GM19455 (cell line): ENCODE results near the gene PDCD11.
"Not testable (repeated sequence)": the region's sequence is repeated elsewhere in the genome, so short reads cannot be mapped to it uniquely, and the experiment has no call there.

Experiments used
- ATAC-seq: cut with Tn5 transposase; IDR thresholded peaks from one replicate; pipeline ENCODE4 v1.9.1; 2021; ENCODE audit not compliant: unreplicated experiment

The PDCD11 gene, protein sequence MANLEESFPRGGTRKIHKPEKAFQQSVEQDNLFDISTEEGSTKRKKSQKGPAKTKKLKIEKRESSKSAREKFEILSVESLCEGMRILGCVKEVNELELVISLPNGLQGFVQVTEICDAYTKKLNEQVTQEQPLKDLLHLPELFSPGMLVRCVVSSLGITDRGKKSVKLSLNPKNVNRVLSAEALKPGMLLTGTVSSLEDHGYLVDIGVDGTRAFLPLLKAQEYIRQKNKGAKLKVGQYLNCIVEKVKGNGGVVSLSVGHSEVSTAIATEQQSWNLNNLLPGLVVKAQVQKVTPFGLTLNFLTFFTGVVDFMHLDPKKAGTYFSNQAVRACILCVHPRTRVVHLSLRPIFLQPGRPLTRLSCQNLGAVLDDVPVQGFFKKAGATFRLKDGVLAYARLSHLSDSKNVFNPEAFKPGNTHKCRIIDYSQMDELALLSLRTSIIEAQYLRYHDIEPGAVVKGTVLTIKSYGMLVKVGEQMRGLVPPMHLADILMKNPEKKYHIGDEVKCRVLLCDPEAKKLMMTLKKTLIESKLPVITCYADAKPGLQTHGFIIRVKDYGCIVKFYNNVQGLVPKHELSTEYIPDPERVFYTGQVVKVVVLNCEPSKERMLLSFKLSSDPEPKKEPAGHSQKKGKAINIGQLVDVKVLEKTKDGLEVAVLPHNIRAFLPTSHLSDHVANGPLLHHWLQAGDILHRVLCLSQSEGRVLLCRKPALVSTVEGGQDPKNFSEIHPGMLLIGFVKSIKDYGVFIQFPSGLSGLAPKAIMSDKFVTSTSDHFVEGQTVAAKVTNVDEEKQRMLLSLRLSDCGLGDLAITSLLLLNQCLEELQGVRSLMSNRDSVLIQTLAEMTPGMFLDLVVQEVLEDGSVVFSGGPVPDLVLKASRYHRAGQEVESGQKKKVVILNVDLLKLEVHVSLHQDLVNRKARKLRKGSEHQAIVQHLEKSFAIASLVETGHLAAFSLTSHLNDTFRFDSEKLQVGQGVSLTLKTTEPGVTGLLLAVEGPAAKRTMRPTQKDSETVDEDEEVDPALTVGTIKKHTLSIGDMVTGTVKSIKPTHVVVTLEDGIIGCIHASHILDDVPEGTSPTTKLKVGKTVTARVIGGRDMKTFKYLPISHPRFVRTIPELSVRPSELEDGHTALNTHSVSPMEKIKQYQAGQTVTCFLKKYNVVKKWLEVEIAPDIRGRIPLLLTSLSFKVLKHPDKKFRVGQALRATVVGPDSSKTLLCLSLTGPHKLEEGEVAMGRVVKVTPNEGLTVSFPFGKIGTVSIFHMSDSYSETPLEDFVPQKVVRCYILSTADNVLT (N-terminal part only)

DNA sequence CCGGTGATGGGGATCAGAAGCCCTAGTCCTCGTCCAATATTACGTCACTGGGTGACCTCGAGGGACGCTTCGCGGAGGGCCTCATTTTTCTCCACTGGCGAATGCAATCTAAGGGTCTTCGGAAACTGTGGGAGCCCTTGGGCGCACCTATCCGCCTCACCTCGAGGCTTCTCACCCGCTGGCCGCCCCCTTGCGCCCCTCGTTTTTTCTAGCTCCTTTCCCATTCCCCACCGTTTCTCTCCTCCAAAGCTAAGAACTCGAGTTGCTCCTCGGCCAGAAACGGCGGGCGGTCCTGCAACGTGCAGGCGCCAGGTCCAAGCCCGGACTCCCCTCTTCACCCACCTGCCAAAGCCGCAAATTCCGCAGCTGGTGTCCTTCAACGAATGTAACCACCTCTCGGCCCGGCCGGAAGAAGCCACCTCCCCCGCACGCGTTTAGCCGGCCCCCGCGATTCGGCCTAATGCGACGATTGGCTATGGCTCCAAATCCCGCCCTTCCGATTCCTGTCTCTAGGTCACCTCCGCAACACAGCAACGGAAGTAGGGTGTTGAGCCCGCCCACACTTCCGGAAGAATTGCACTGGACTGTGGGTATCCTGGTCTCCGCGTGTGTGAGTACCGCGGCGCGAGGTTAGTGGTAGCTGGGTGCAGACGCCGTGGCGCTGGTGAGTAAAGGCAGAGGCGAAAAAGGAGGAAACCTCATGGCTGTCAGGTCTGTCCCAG is at the start of gene PDCD11, which contains the start of gene ATP5MK:
PDCD11 (plus strand) TSS at position 560 of the 722 bp plus-strand sequence. CDS start 1,801 bp downstream, outside the sequence.
ATP5MK (minus strand) TSS at position 409 of the 722 bp plus-strand sequence. CDS start 4,018 bp downstream, outside the sequence.
- ATAC-seq = peak; percentile 99

DNA sequence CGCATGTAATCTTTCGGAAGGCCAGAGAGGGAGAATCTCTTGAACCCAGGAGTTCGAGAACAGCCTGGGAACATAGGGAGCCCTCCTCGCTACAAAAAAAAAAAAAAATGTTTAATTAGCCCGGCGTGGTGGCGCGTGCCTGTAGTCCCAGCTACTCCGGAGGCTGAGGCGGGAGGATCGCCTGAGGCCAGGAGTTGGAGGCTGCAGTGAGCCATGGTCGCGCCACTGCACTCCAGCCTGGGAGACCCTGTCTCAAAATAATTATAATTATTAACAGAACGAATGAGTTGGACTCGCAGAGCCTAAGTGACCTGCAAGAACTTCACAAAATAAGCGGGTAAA is 46.3 kb upstream of the PDCD11 start:
- peak; percentile 13 for ATAC-seq

- peak; percentile 76 for ATAC-seq
These were observed 45.7 kb upstream of the PDCD11 start, which contains the start of gene PCGF6 for GRCh38 chr10:103350517-103351260. Gene PCGF6 (minus strand): TSS chr10:103351140. CDS start chr10:103351066, 74 bp downstream.

- ATAC-seq = no peak
These were observed 43.1 kb upstream of the PDCD11 start for GRCh38 chr10:103353281-103353680.

DNA sequence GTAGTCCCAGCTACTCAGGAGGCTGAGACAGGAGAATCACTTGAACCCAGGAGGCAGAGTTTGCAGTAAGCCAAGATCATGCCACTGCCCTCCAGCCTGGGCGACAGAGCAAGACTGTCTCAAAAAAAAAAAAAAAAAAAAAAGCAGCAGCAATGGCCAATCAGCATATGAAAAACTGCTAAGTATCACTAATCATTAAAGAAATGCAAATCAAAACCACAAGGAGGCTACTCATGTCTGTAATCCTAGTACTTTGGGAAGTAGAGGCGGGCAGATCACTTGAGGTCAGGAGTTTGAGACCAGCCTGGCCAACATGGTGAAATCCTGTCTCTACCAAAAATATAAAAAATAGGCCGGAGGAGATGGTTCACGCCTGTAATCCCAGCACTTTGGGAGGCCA is 41.9 kb upstream of the PDCD11 start:
- ATAC-seq = not testable (repeated sequence)

- ATAC-seq = no peak
These were observed 40.4 kb upstream of the PDCD11 start for GRCh38 chr10:103355906-103356599.

- ATAC-seq = not testable (repeated sequence)
These were observed 36.9 kb upstream of the PDCD11 start for GRCh38 chr10:103359493-103359892.

- ATAC-seq = not testable (repeated sequence)
These were observed 35.6 kb upstream of the PDCD11 start for GRCh38 chr10:103360791-103361190.

DNA sequence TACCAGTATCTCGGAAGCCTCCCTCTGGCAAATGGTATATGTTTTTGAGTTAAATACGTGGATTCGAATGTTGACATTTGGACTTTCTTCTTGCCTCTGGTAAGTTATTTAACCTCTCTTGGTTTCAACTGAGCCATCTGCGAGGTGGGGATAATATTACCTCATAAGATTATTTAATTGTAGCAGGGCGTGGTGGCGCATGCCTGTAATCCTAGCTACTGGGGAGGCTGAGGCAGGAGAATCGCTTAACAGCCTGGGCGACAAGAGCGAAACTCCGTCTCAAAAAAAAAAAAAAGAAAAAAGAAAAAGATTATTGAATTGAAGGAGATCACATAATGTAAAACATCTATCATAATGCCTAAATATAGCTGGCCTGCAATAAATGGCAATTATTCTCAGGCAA is 29.0 kb upstream of the PDCD11 start:
- no peak for ATAC-seq

DNA sequence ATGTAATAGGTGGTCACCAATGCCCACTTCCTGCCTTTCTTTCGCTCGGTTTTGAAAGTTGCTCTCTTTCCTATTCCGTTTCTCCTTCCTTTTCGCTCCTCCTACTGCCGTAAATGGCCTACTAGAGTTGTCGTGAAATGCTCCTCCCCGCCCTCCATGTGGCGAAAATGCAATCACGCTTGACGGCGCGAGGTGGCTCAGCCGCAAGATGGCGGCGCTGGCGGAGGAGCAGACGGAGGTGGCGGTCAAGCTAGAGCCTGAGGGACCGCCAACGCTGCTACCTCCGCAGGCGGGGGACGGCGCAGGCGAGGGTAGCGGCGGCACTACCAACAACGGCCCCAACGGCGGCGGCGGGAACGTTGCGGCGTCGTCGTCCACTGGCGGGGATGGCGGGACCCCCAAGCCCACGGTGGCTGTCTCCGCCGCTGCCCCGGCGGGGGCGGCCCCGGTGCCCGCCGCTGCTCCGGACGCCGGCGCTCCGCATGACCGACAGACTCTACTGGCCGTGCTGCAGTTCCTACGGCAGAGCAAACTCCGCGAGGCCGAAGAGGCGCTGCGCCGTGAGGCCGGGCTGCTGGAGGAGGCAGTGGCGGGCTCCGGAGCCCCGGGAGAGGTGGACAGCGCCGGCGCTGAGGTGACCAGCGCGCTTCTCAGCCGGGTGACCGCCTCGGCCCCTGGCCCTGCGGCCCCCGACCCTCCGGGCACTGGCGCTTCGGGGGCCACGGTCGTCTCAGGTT is 28.5 kb upstream of the PDCD11 start, which contains the start of gene TAF5:
TAF5 (plus strand) TSS at position 195 of the 737 bp plus-strand sequence; CDS start at position 209, 14 bp downstream.
- peak; percentile 64 for ATAC-seq

- ATAC-seq = no peak
These were observed 22.9 kb upstream of the PDCD11 start for GRCh38 chr10:103373544-103373943.

DNA sequence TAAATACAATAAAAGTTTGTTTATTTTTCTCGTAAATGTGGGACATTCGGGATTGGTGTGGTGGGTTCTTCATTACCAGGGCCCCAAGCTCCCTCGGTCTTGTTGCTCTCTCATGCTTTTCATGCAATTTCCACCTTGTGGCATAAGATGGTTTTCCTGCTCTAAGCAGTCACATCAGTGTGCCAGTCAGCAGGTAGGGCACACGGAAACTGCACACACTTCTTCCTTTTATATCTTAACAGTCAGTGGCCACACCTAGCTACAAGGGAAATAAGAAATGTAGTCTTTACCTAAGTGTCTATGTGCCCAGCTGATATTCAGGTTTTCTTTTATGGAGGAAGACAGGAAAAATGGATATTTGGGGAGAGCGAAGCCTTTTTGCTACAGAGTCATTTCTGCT is 22.2 kb upstream of the PDCD11 start:
- ATAC-seq = no peak

GRCh38 chr10:103382769-103383168 is 13.7 kb upstream of the PDCD11 start:
- ATAC-seq = no peak

DNA sequence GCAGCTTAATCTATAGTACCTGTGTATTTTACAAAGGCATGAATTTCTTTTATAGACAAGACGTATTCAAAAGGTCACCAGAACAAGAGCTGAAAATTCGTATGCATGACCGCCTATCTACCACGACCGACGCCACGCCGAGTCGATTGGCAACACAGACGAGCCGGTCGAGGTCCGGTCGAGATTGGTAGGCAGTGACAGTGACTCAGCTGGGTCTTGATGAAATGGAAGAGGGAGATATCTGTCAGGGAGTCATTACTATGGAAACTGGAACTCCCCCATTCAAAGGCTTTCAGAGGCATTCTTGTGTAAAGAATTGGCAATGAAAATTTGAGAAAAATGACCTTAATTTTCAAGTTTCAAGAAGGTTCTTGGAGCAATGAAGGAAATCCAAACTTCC is 2.2 kb upstream of the PDCD11 start:
- ATAC-seq = no peak

DNA sequence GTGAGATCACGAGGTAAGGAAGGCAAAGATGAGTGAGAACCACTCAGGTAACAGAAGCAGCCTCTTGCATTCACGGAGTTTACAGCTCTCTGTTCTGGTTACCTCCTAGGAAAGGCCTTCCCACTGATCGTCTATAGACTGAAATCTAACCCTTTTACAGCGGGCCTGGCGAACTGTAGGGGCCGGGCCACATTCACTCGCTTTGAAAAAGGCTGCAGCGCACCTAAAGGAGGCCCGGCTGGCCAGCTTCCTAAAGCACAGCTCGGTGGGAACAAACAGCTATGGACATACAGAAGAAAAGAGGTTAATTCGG is 716 bp upstream of the PDCD11 start:
- no peak for ATAC-seq

DNA sequence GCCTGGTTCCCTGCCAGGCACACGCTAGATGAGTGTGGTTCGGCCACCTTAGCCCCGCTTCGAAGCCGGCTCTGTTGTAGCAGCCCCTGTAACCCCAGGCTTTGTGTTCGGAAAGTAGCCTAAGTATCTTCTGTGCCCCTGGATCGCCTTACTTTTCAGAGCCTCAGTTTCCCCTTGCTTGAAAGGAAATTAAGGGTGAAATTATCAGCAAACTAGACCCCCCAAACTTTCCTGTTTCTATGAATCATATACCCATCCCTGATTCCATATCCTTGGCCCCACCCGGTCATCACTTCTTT is 312 bp downstream of the PDCD11 start:
- no peak for ATAC-seq

DNA sequence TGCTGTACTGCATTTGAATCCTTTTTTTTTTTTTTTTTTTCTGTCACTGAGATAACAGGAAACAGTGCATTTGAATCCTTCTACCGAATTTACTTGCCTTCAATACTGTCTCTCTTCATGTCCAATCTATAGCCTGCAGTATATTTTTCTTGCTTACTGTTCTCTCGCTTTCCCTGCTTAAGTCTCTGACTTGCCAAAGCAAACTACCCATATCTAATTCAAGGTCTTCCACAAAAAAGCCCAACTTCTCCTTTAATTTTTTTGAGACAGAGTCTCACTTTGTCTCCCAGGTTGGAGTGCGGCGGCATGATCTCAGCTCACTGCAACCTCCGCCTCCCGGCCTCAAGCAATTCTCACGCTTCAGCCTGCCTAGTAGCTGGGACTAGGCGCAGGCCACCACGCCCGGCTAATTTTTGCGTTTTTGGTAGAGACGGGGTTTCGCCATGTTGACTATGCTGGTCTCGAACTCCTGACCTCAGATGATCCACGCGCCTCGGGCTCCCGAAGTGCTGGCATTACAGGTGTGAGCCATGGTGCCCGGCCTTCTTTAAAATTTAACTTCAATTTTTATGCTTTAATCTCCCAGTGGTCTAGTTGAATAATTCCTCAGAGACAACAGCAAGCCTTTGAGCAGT is 882 bp downstream of the PDCD11 start:
- no peak for ATAC-seq

DNA sequence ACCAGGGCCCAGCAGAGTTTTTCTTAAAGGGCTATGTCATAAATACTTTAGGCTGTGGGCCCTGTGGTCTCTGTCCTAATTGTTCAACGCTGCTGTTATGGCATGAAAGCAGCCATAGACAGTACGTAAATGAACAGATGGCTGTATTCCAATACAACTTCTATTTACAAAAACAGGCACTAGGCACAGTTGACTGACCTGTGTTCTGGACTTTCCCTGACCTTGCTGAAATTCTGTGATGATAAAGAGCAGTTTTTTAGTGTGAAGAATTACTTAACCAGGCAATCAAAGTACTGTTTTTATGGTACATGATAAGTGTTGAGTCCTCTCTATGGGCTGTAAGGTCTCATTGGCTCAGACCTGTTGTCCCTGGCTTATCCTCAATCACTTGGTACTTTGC is 17.1 kb downstream of the PDCD11 start:
- no peak for ATAC-seq
